COR-L47 (cell line): Measurements from ENCODE around the gene ESPNL.

Source experiments
- DNase-seq: peaks from one replicate; lab custom pipeline; 2025; lab: John Stamatoyannopoulos, UW

ESPNL gene

DNA sequence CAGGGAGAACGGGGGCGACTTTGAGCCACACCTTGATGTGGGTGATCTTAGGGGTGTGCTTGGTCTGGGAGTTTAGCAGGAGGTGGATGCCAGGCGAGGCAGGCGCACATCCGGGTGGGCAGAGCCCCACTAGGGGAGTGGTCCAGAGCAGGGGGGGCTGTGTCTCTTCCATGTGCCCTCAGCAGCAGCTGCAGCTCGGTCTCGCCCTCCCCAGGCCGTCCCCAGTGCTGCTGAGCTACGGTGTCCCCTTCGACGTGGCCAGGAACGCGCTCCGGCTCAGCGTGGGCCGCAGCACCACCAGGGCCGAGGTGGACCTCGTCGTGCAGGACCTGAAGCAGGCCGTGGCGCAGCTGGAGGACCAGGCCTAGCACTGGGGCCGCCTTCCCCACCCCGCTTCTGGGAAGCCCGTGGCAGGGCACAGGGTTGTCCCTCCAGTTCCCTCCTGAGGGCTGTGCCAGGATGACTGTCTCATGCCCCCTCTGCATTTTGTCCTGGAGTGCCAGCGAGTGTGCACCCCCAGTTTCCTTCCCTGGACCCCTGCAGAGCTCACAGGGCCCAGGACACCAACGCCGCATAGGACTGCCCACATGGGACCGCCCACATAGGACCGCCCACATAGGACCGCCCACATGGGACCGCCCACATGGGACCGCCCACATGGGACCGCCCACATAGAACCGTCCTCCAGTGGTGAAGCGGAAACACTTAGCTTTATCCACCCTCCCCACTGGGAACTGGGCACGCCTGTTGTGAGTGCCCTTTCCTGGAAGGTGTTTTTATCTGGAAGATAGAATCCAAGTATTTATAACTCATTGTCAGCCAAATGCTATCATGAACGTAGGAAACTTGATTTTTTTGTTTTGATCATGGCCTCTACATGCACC is 1.9 kb upstream of the ESPNL start:
- DNase-seq: no peak

DNA sequence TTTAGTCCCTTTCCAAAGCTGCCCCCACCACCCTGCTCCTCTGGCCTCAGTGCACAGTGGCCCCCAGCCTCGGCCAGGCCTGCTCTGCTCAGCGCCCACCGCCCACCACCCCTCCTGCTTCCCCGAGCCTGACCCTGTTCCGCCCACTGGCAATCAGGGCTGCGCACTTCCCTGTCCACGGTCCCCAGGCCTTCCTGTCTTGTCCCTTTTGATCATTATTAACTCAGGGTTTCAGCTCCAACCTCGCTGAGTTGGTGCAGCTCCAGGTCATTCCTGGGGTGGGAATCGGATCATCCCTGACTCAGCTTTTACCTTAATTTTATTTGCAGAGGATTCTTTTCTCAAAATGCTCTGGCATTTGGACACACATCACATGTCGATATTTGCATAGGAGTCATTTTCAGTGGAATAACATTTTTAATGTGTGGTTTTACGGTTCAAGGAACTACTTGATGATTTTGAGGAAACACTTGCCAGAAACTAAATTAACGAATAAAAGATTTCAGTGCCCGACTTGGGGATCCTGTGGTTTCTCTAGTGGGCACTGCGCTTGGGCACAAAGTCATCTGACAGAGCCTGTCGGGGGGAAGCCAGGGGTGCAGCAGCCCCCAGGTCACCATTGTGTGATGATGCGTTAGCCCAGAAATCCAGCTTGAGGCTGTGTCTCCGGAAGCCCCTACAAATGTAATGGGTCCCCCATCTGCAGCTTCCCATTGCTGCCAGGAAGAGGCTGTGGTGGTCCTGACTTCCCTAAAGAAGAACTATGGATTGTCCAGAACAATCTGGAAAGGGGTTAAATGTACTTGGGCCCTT is 1.0 kb upstream of the ESPNL start:
- DNase-seq: no peak

DNA sequence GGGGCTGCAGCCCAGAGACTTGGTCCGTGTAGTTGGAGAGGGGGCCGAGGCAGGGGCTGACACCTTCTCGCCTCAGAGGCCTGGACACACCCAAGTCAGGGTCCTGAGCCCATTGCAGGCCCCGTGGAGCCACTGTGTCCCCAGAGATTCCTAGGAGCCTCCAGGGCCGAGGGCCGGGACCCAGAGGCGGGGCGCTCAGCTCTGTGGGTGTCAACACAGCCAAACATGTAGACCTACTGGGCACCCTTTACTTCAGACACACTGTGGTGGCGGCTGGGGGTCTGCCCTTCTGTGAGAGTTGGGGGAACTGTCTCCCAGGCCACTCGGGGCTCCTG is 459 bp upstream of the ESPNL start:
- no peak for DNase-seq

DNA sequence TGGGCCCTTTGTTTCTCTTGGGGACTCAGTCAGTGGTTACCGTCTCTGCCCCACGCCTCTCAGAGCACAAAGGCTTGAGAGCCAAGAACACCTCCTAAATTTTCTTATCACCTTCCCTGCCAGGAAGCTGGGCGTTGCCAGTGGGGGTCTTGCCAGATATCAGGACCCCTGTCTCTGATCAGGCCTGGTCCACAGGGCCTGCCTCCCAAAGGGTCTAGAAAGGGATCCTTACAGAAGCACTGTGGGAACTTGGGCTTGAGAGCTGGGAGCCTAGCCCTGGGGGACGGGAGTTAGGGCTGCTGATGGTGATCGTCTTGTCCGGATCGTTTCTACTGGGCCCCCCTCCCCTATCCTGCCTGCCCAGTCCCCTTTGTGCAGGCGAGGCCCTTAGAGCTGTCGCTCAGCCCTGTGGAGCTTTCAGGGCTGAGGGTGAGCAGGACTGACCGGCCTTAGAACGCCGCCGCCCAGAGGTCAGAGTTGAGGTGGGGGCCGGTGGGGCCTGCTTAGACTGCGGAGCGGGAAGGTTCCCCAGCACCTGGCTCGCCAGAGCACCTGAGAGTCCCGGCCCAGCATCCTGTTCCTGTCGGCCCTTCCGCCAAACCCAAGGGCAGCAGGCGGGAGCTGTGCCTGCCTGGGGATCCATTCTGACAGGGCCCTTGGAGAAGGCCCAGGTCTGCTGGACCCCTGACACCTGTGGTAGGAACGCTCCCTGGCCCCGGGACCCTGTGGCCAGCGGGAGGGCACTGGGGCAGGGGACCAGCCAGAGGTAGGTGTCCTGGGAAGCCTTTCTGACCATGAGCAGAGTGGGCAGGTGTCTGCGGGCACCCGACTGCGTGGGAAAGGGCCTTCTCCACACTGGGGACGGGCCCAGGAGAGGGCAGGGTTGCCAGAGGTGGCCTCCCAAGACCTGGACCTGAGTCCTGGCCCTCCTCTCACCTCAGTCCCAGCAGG is 956 bp downstream of the ESPNL start:
- no peak for DNase-seq

DNA sequence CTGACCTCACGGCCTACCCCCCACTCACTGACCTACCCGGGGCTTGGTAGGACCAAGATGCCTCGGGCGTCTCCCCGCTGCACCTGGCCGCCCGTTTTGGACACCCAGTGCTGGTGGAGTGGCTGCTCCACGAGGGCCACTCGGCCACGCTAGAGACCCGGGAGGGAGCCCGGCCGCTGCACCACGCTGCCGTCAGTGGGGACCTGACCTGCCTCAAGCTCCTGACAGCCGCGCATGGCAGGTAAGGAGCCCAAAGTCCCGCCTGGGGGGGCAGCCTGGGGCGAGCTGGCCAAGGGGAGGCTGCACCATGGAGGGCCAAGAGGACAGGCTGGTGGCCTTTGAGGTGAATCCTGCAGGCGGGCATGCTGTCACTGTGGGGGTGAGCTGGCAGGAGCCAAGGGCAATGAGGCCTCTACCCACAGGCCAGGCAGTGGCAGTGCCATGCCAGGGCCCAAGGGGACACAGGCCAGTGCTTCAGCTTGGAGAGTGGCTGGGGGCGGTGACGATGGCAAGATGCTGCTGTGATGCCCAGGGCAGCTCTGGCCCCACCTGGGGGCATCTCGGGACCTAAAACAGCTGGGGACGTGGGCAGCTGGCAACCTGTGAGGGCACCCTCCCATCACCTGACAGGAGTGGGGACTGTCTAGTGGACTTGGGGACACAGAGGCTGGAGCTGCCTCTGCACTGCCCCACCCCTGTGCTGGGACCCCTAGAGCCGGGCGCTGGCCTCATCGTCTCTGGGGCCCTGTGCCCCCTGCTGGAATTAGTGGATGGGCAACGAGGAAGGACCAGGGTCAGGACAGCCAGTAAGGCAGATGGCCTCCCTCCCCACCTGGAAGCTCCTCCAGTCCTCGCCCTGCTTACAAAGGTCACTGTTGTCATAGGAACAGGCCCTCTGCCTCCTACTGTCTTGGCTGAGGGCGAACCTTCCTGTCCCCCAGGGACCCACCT is 2.0 kb downstream of the ESPNL start:
- DNase-seq: no peak

DNA sequence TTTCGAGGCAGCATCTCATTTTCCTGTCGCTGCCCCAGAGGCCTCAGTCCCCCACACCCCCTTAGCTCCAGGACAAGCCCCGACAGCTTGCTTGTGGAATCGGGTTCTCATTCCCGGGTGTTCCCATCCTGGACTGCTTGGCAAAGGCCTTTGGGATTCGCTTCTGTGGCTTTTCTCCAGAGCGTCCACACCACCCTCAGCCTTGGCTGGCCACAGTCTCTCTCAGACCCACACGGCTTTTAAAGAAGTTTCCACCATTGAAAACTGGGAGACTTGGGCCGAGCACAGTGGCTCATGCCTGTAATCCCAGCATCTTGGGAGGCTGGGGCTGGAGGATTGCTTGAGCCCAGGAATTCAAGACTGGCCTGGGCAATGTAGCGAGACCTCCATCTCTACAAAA is 2.7 kb downstream of the ESPNL start:
- DNase-seq: no peak

DNA sequence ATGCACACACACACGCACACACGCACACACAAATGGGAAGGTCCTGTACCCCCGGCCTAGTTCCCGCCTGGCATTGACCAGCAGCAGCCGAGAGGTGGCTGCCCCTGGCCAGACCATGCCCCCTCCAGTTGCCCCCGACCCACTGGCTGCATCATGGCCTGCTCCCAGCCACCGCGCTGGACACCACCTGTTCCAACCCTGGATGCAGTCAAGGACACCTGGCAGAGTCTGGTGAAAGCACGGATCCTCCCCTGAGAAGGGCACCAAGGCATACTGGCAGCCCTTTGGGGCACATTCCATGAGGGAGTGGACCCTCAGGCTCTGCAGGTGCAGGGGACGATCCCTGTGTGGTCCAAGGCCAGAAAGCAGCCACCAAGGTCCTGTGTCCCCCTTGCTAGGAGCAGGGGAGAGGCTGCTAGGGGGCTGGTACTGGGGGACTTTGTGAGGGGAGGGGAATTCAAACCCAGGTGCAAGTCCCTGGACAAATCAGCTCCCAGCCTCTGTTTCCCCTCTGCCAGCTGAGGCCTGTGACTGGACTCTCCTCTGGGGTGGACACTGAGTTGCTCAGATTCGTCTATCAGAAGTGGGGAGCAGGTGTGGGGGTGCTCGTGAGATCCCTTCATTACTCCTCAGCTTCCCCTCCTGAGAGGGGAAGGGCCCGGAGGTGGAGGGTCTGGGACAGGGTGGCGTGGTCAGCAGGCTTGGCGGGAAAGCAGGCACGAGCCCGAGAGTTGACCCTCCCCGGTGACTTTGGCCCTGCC is 3.5 kb downstream of the ESPNL start:
- DNase-seq: no peak

DNA sequence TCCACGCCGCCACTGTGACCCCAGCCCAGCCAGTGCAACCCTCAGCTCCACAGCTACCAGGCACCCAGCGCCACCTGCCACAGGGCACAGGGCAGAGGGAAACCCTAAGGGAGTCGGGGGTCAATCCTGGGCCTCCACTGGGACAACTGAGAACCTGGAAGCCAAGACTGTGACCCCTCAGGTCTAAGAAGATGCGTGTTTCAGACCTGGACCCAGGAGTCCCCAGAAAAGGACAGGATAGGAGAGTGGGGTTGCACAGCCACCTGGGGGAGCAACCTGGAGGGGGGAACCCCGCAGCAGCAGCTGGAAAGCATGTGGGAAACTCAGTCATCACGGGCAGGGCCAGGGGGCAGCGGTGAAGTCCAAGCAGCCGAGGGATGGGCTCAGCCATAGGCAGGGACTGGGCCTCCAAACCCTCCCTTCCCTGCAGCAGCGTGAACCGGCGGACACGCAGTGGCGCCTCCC is 4.1 kb downstream of the ESPNL start:
- DNase-seq: no peak

DNA sequence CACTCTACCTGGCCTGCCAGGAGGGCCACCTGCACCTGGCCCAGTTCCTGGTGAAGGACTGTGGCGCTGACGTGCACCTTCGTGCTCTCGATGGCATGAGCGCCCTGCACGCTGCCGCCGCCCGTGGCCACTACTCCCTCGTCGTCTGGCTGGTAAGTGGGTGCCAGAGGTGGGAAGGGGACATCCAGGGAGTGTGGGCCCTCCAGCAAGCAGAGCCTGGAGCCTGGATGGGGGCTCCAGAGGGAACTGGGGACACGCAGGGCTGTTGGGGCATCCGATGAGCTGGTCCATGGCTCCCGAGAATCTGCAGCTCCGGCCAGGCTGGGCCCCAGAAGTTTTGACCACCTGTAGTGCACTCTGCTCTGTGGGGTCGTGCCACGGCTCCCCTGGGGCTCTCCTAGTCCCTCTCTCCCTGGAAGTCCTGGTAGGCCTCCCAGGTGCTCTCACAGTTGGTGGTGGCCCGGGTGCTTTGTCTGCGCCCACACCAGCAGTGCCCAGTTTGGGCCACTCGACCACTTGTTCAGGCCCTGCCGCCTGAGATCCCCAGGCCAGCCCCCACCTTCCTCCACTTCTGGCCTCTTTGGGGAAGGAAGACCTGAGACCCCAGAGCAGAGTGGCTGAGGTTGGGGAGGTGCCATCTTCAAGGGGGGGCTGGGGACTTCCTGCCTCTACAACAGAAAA is 4.7 kb downstream of the ESPNL start:
- no peak for DNase-seq

DNA sequence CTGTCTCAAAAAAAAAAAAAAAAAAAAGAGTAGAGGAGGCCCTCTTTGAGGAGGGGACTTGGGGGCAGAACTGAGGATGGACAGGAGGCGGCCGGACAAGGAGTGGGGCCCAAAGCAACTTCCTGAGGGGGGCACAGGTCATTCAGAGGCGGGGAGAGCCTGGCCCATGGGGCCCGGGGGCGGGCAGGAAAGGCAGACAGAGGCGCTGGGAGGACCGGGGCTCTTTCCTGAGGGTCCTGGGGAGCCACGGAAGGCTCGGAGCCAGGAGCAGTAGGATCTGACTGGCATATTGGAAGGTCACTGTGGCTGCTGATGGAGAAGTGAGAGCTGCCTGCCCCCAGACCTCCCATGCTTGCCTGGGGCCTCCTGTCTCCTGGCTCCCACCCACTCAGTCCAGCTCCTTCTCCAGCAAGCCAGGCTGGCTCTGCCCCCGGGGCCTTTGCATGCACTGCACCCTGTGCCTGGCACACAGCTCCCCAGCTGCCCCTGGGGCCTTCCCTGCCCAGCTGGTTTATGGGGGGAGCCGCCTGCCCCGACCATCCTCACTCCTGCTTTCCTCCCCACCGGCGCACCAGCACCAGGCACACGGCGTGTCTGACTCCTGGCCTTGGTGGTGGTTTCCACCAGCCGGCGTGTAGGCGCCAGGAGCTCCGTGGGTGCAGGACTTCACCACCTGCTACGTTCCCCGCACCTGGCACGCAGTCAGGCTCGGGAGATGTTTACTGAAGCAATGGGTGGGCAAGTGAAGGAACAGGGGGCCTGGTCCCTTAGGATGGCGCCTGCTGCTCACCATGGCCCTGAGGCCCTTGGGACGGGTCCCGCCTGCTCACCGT is 5.6 kb downstream of the ESPNL start:
- no peak for DNase-seq

DNA sequence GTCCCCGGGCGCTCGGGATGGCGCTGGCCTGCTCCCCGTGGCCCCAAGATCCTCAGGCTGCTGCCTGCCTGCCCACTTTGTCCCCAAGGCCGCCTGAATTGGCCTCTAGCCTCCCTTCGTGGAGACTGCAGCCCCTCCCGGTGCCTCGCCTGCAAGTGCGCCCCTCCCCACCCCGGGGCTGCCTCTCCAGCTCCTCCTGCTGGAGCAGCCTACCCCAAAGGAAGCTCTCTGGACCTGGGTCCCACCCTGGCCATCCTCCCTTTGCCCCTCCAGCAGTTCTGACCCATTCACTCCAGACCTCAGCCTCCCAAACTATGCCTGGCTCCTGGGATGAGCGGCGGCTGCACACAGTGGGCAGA is 6.2 kb downstream of the ESPNL start:
- no peak for DNase-seq

DNA sequence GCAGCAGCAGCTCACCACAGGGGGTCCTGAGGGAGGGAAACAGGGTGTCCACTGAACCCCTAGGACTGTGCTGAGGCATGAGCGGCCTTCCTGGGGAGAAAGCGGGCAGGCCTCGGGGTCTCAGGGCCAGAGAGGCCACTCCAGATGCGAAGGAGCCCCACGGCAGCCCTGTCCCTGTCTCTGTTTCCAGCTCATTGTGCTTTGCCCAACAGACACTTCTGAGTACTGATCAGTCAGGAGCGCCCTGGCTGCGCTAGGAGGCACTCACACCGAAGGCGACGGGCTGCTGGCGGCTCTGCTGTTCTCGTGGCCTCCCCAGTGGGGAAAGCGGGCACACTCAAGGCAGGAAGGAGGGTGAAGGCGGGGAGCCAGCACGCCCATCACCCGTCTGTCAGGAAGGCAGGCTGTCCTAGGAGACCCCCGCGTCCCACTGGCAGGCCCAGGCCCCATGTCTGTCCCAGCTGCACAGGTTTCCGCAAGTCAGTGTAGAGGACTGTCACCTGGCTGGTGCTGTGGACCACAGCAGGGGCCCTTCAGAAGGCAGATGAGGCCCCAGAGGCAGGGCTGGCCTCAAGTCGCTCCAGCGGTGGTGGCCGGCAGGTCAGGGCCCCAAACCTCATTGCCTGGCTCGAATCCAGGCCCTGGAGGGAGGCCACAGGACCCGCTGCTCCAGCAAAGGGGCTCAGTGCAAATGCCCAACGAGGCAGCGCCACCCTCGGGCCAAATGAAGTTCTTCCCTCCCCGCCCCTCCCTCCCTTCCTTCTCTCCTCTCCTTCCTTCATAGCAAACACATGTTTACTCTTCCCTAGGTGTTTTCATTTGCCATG is 6.8 kb downstream of the ESPNL start:
- DNase-seq: no peak

DNA sequence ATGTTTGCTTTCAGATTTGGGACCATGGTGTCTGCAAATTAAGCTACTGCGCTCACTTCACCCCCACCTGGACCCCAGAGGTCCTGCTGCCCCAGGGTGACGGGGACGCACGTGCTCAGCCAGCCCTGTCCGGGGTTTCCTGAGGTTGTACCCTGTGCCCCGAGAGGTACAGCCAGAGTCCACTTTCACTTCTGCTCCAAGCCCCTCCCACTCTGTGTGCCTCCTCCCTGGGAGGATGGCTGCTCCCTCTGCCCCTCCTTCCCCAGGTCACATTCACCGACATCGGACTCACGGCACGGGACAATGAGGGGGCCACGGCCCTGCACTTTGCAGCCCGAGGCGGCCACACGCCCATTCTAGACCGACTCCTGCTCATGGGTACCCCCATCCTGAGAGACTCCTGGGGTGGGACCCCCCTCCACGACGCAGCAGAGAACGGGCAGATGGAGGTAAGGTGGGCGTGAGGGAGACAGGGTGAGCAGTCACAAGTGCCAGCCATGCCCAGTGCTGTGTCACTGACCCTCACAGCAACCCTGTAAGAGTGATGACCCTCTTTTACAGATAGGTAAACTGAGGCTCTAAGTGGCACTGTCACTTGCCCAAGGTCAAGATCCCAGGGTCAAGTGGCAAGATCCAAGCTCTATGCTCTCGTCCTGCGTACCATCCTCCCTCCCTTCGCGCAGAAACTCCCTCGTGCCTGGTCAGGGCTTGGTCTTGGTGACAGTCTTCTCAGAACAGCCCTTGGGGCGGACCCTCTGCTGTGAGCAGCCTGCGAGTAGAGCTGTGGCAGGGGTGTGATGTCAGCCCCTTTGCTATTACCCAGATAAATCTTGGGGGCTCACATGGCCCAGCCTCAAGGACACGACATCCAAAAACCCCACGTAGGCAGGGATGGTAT is 7.6 kb downstream of the ESPNL start:
- no peak for DNase-seq

DNA sequence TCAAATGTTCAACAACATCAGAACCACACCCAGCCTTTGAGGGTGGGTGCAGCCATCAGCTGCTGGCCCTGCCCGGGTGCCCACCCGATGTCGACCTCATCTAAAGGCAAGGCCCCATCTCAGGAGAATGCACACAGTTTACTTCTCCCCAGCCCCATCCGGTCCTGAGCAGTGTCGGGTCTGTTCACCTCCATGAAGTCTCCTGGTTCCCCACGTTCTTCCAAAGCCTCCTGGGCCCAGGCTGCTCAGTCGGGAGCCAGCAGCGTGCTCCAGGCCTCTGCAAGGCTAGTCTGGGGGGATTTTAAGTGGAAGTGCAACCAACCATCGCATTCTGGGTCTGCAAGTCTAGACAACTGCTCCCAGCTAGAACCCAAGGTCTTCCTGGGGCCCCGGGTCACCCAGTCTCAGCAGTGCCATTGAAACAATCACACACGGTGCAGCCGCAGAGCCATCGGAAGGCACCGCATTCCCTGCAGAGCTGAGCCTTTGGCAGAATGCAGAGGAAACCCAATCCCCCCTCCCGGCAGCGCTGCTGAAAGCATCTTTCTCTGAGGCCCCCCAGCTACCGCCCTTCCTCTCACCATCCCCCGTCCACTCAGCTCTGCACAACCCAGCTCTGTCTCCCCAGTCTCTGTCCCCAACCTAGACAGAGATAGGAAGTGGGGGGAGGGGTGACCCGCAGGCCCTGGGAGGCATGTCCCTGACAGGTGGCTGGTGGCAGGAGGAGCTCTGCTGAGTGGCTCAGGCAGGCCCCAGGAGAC is 8.5 kb downstream of the ESPNL start:
- DNase-seq: no peak

DNA sequence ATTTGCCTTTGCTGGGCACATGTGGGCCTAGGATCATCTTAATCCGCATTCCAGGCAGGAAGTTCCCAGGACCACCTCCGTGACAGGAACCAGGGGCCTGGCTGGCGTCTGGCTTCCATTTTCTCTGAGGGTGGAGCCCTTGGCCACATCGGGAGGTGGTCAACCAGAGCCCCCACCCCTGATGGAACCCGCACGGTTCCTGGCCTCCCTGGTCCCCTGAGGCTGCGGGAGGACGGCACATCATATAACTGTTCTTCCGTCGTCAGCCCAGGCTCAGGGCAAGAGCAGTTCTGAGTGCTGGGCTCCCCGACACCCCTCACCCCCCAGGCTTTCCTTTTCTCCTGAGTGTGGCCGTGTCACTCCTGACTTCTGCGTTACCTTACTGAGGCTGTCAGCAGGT is 13.5 kb downstream of the ESPNL start:
- no peak for DNase-seq

DNA sequence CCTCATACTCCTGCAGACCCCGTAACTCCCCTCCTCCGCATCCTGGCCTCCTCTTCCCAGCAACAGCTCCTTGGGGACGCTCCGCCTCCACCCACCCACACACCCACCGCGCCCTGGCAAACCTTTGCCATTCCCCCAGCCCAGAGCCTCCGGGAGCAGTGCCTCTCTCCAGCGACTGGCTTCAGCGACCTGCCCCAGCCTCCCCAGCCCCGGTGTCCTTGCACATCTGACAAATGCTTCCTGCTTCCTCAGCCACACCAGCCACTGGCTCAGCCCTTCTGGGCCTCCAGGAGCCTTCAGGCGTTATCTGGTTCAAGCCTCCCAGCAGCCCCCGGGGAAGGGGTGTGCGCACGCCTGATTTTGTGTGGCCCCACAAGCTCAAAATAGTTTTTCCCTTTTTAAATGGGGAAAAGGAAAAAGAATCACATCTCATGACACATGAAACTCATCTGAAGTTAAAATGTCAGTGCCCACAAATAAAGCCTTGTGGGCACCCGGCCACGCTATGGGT is 14.2 kb downstream of the ESPNL start:
- DNase-seq: no peak
